HG02588 (cell line): ENCODE measurements around the gene CDH13.

Experiments
- ATAC-seq: cut with Tn5 transposase; IDR thresholded peaks from one replicate; pipeline ENCODE4 v1.9.1; 2021; ENCODE audit warnings: mild to moderate bottlenecking, moderate library complexity; ENCODE audit not compliant: unreplicated experiment

The CDH13 gene

GRCh38 chr16:83023011-83023410 is 396.2 kb downstream of the CDH13 start:
- no peak for ATAC-seq

- no peak for ATAC-seq
These were observed 396.9 kb downstream of the CDH13 start for GRCh38 chr16:83023640-83024039.

GRCh38 chr16:83027973-83028372 is 401.2 kb downstream of the CDH13 start:
- no peak for ATAC-seq

- ATAC-seq: no peak
These were observed 402.7 kb downstream of the CDH13 start for GRCh38 chr16:83029467-83029866.

- no peak for ATAC-seq
These were observed 404.8 kb downstream of the CDH13 start for GRCh38 chr16:83031524-83031923.

- ATAC-seq: no peak
These were observed 410.3 kb downstream of the CDH13 start for GRCh38 chr16:83037102-83037501.

- ATAC-seq: no peak
These were observed 411.1 kb downstream of the CDH13 start for GRCh38 chr16:83037884-83038283.

- no peak for ATAC-seq
These were observed 413.4 kb downstream of the CDH13 start for GRCh38 chr16:83040174-83040573.

- no peak for ATAC-seq
These were observed 417.8 kb downstream of the CDH13 start for GRCh38 chr16:83044589-83044988.

GRCh38 chr16:83045790-83046189 is 419.0 kb downstream of the CDH13 start:
- ATAC-seq: no peak

GRCh38 chr16:83046664-83047063 is 419.9 kb downstream of the CDH13 start:
- ATAC-seq: no peak

GRCh38 chr16:83051451-83051850 is 424.7 kb downstream of the CDH13 start:
- no peak for ATAC-seq

GRCh38 chr16:83054283-83054682 is 427.5 kb downstream of the CDH13 start:
- no peak for ATAC-seq

GRCh38 chr16:83058376-83058775 is 431.6 kb downstream of the CDH13 start:
- no peak for ATAC-seq

- no peak for ATAC-seq
These were observed 432.5 kb downstream of the CDH13 start for GRCh38 chr16:83059237-83059636.

GRCh38 chr16:83066011-83066410 is 439.2 kb downstream of the CDH13 start:
- no peak for ATAC-seq

- no peak for ATAC-seq
These were observed 440.1 kb downstream of the CDH13 start for GRCh38 chr16:83066881-83067280.

GRCh38 chr16:83068686-83069085 is 441.9 kb downstream of the CDH13 start:
- ATAC-seq: no peak

GRCh38 chr16:83070416-83071209 is 443.8 kb downstream of the CDH13 start:
- ATAC-seq: no peak

GRCh38 chr16:83075956-83076355 is 449.2 kb downstream of the CDH13 start:
- no peak for ATAC-seq

- no peak for ATAC-seq
These were observed 456.6 kb downstream of the CDH13 start for GRCh38 chr16:83083361-83083760.

GRCh38 chr16:83085660-83086059 is 458.9 kb downstream of the CDH13 start:
- no peak for ATAC-seq
